NK-92 (cell line): Measurements from ENCODE around the gene FCGR3A.

ENCODE experiments used
- DNase-seq: peaks from one replicate; lab custom pipeline; 2025; ENCODE audit not compliant: unreplicated experiment; lab: John Stamatoyannopoulos, UW

FCGR3A gene

DNA sequence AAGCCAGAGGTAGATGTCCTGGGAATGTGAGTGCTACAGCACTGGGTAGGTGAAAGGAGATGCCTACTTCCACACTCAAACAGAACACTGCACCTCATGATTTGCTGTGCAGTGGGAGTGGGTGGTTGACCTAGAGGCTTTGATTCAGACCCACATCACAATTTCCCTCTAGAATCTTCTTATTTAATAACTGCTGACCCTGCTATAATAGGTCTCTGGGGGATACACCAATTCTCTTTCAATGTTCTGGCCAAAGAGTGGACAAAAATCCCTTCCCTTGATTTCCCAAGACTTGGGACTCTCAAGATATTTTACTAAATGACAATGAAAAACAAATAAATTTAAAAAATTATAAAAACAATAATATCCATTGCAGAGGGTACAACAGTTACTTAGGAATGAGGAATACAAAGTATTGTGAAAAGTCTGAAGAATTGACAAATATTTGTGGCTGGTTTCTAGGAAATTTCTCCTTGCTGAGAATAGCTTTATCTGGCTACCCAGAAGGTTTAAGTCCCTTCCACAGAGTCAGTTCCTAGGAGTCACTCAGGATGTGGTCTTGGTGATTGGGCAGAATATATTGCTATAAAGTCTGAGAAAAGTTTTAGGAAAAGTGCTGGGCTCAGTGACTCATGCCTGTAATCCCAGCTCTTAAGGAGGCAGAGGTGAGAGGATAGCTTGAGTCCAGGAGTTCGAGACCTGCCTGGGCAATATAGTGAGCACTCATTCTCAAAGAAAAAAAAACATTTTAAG, 46.8 kb downstream of the FCGR3A start:
- no peak for DNase-seq

DNA sequence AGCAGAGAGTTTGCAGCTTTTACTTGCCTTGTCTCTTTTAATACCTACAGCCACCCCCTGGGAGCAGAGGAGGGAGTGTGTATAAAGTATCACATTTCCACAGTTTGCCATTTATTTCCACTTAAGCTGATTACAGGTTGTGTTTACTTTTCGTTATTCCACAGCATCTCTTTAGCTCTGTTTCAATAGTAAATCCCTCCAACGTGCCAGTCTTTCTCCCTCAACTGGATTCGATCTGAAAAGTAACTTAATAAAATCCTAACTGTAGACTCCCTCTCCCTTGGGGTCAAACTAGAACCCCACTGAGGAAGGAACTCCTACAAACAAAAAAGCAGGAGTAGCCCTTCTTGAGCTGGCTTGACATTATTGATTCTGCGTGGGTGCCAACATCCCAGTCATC, 47.4 kb downstream of the FCGR3A start:
- DNase-seq = no peak

- DNase-seq = no peak
Measured at GRCh38 chr1:161501234-161501633, 48.4 kb downstream of the FCGR3A start.

GRCh38 chr1:161499099-161500039, 50.2 kb downstream of the FCGR3A start:
- no peak for DNase-seq

- no peak for DNase-seq
Measured at GRCh38 chr1:161498646-161499045, 51.0 kb downstream of the FCGR3A start.

- DNase-seq = no peak
Measured at GRCh38 chr1:161497961-161498360, 51.7 kb downstream of the FCGR3A start.

DNA sequence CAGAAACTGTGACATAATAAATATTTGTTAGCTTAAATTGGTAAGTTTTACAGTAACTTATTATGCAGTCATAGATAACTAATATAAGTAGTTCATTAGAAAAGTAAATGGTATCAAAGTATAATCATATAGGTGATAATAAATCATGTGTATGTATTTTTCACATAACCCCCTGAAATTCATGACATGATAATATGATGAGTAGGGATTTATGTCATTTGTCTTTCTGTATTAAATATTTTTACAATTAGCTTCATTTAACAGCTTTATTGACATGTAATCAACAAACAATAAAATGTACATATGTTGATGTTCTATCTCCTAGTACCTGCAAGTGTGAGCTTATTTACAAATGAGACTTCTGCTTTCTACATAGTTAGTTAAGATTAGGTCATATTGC, 54.1 kb downstream of the FCGR3A start:
- no peak for DNase-seq

GRCh38 chr1:161494091-161494735, 55.4 kb downstream of the FCGR3A start:
- no peak for DNase-seq

DNA sequence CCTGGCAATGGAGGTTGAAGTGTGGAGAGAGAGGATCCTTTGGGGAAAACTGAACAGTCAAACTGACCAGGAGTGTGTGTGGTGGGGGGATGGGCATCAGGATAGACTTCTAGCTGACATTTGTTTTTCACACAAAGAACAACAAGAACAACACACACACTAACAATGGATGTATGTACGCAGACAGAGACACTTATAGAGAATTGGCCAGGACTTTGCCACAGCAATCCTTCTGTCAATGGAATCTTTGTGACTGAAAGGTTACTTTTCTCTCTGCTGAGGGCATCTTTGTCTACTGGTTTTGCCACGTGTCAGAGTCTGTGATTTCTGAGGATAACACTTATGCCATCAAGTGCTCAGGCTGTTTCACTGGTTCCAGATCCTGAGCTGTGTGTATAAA, 56.8 kb downstream of the FCGR3A start:
- no peak for DNase-seq
